GM12878 (cell line): ENCODE data around the gene KLRG1. TPM values are rescaled to one million over a fixed set of nuclear protein-coding genes. Genes with fewer than 3 reads are reported as not detected.
A peak's percentile ranks its signal among the peaks of the same experiment; 100 is the strongest.

ENCODE experiments used
- DPF2 ChIP-seq: fragments of 450-650 bp; IDR thresholded peaks from 2 replicates; pipeline ENCODE4 v1.6.1; 2017; ENCODE audit warnings: mild to moderate bottlenecking
- IRF4 ChIP-seq: IDR thresholded peaks from 2 replicates; pipeline ENCODE4 v1.6.1; 2011; ENCODE audit warnings: low read depth, low read length
- KDM1A ChIP-seq: fragments of 200-600 bp; sonication (generic); IDR thresholded peaks from 2 replicates; pipeline ENCODE4 v1.6.1; 2016; ENCODE audit warnings: borderline replicate concordance
- MEF2B ChIP-seq: fragments of 450-650 bp; IDR thresholded peaks from 2 replicates; pipeline ENCODE4 v1.6.1; 2018; ENCODE audit warnings: mild to moderate bottlenecking, moderate library complexity; ENCODE audit not compliant: partially characterized antibody, poor library complexity, severe bottlenecking
- MTA3 ChIP-seq: IDR thresholded peaks from 2 replicates; pipeline ENCODE4 v1.6.1; 2012; ENCODE audit warnings: low read length, inconsistent platforms, borderline replicate concordance
- NBN ChIP-seq: fragments of 450-650 bp; IDR thresholded peaks from 2 replicates; pipeline ENCODE4 v1.6.1; 2016
- NFIC ChIP-seq: IDR thresholded peaks from 2 replicates; pipeline ENCODE4 v1.6.1; 2012; ENCODE audit warnings: low read depth, mild to moderate bottlenecking, inconsistent platforms, low read length, moderate library complexity
- NFYA ChIP-seq: IDR thresholded peaks from 2 replicates; pipeline ENCODE4 v1.6.1; 2011; ENCODE audit warnings: low read depth, mild to moderate bottlenecking, low read length, improper control_type of control experiment, borderline replicate concordance
- PML ChIP-seq: IDR thresholded peaks from 2 replicates; pipeline ENCODE4 v1.6.1; 2012; ENCODE audit warnings: low read length, inconsistent platforms
- POU2F2 ChIP-seq: IDR thresholded peaks from 3 replicates; pipeline ENCODE4 v1.6.1; 2011; ENCODE audit warnings: low read depth, mild to moderate bottlenecking, low read length, borderline replicate concordance
- SMAD1 ChIP-seq: fragments of 450-650 bp; IDR thresholded peaks from 2 replicates; pipeline ENCODE4 v1.6.1; 2018; ENCODE audit warnings: mild to moderate bottlenecking, low read depth; ENCODE audit not compliant: partially characterized antibody
- SMAD5 ChIP-seq: IDR thresholded peaks from 2 replicates; pipeline ENCODE4 v1.6.1; 2016; ENCODE audit warnings: antibody characterized with exemption, low read depth
- SREBF1 ChIP-seq: IDR thresholded peaks from 2 replicates; pipeline ENCODE4 v1.6.1; 2012; ENCODE audit warnings: mild to moderate bottlenecking, low read length
- SRF ChIP-seq, 2 experiments: IDR thresholded peaks; 2 replicates each; pipeline ENCODE4 v1.6.1; 2011; ENCODE audit warnings: low read depth in 2 of 2, low read length in 2 of 2, mild to moderate bottlenecking in 1 of 2, moderate library complexity in 1 of 2
- TCF3 ChIP-seq: IDR thresholded peaks from 2 replicates; pipeline ENCODE4 v1.6.1; 2012; ENCODE audit warnings: low read depth, mild to moderate bottlenecking, low read length, borderline replicate concordance; ENCODE audit not compliant: insufficient read depth
- YY1 ChIP-seq: IDR thresholded peaks from 2 replicates; pipeline ENCODE4 v1.6.1; 2011; ENCODE audit warnings: low read depth, mild to moderate bottlenecking, low read length
- ZNF217 ChIP-seq: fragments of 450-650 bp; IDR thresholded peaks from 2 replicates; pipeline ENCODE4 v1.6.1; 2017; ENCODE audit warnings: antibody characterized with exemption, mild to moderate bottlenecking
- ZNF24 ChIP-seq: fragments of 450-650 bp; IDR thresholded peaks from 2 replicates; pipeline ENCODE4 v1.6.1; 2017; ENCODE audit warnings: antibody characterized with exemption, mild to moderate bottlenecking
- ZNF622 ChIP-seq: fragments of 450-650 bp; IDR thresholded peaks from 2 replicates; pipeline ENCODE4 v1.6.1; 2017; ENCODE audit warnings: mild to moderate bottlenecking, inconsistent platforms
- ZZZ3 ChIP-seq: IDR thresholded peaks from 2 replicates; pipeline ENCODE4 v1.6.1; 2011; ENCODE audit warnings: low read depth; ENCODE audit not compliant: control insufficient read depth, insufficient read length
- polyA plus RNA-seq, 11 experiments: library from polyadenylated mRNA; depleted of rRNA in 4 of 11; unstranded in 6 of 11; stranded (reverse) in 5 of 11; fragments of >200 nt; fragmentation: Nextera tagmentation in 4 of 11; fragmentation: Illumina TruSeq in 1 of 11; extraction: Ambion mirVana in 4 of 11; extraction: Trizol in 1 of 11; gene quantifications; 1 replicate in 1 of 11; 2 replicates in 10 of 11; pipeline versions ENCODE4 v1.2.1 to v1.2.3, GENCODE V29; 2011 to 2016; ENCODE audit warnings: inconsistent platforms in 2 of 11, missing spikeins in 2 of 11, low read depth in 1 of 11
- total RNA-seq, 4 experiments: library from RNA; depleted of rRNA in 3 of 4; stranded (reverse); fragments of >200 nt in 3 of 4; fragmentation: Illumina TruSeq in 1 of 4; extraction: Trizol in 1 of 4; gene quantifications; 2 replicates each; pipeline versions ENCODE4 v1.2.1 to v1.2.3, GENCODE V29; 2013 to 2021
- TF ChIP-seq, protein P1 (sequence below): IDR thresholded peaks from 2 replicates; pipeline ENCODE4 v1.6.1; 2011; ENCODE audit warnings: borderline replicate concordance, low read depth, mild to moderate bottlenecking, moderate library complexity, low read length; ENCODE audit not compliant: insufficient read depth, poor library complexity, severe bottlenecking
- TF ChIP-seq, protein P2 (sequence below): fragments of 450-650 bp; IDR thresholded peaks from 2 replicates; pipeline ENCODE4 v1.6.1; 2017; ENCODE audit warnings: mild to moderate bottlenecking, low read depth, inconsistent platforms; ENCODE audit not compliant: poor library complexity, severe bottlenecking
- TF ChIP-seq, protein P3 (sequence below): IDR thresholded peaks from 2 replicates; pipeline ENCODE4 v1.6.1; 2012; ENCODE audit warnings: mild to moderate bottlenecking, low read depth, low read length

Gene KLRG1
- total and polyA plus RNA-seq, 10 of the 15 experiments (the other 5 are each of a cell fraction or from before 2014, with no cell fraction given), result 2.3 to 6.5 (median 3.9) TPM

DNA sequence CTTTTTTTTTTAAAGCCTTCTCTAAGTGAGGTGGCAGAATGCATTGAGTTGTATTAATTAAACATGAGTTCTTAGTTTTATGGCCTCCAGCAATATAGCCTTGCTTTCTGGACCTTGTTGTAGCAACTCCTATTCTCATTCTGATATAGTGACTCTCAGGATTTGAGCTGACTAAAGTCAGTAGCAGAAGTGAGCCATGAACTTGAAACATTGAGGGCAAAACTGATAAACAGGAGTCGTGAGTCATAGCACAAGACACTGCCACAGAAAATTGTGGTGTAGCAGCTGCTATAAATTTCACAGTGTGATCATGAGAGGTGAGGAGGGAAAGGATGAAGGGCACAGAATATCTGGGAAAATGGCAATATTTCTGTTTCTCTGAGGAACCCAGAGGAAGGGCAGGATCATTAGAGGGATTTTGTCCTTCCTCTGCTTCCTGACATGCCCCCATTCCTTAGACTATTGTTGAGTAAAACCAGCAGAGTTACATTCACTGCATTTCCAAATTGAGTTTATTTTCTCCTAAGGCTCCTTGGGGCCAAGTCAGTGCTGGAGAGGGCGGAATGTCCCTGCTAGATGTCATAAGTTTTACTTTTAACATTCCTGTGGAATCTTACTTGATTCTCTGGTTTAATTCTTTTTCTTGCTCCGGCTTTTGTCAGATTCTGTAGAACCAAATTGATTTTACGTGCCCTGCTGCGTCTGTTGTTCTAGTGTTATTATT is 7.5 kb downstream of the KLRG1 start (continued):
- TF ChIP-seq, protein P1, sequence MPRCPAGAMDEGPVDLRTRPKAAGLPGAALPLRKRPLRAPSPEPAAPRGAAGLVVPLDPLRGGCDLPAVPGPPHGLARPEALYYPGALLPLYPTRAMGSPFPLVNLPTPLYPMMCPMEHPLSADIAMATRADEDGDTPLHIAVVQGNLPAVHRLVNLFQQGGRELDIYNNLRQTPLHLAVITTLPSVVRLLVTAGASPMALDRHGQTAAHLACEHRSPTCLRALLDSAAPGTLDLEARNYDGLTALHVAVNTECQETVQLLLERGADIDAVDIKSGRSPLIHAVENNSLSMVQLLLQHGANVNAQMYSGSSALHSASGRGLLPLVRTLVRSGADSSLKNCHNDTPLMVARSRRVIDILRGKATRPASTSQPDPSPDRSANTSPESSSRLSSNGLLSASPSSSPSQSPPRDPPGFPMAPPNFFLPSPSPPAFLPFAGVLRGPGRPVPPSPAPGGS, result peak; percentile 91
- TF ChIP-seq YY1 (0 out of 2 replicates have a peak, but pooled peaks have one; percentile 8), KDM1A (no peak), NFIC (peak; percentile 98), SMAD1 (no peak), ZNF622 (no peak), ZZZ3 (no peak), TCF3 (peak; percentile 93), NBN (no peak), SREBF1 (no peak), DPF2 (peak; percentile 98), PML (peak; percentile 58; the same call in 1 of the 2 replicates), MTA3 (peak; percentile 94; the same call in 1 of the 2 replicates), IRF4 (peak; percentile 98), NFYA (no peak), SRF (IDR thresholded peaks at IDR 0.05; ENCODE audit: low read depth in 2 of 2, low read length in 2 of 2) (peak in 1 of 2 experiments; percentile 79; a peak in 2 of 4 replicates), SMAD5 (no peak), ZNF217 (peak; percentile 71; the same call in 1 of the 2 replicates), MEF2B (peak; percentile 60), POU2F2 (peak; percentile 59; the same call in 1 of the 3 replicates), ZNF24 (peak; percentile 67; the same call in 1 of the 2 replicates)
- TF ChIP-seq, protein P2, sequence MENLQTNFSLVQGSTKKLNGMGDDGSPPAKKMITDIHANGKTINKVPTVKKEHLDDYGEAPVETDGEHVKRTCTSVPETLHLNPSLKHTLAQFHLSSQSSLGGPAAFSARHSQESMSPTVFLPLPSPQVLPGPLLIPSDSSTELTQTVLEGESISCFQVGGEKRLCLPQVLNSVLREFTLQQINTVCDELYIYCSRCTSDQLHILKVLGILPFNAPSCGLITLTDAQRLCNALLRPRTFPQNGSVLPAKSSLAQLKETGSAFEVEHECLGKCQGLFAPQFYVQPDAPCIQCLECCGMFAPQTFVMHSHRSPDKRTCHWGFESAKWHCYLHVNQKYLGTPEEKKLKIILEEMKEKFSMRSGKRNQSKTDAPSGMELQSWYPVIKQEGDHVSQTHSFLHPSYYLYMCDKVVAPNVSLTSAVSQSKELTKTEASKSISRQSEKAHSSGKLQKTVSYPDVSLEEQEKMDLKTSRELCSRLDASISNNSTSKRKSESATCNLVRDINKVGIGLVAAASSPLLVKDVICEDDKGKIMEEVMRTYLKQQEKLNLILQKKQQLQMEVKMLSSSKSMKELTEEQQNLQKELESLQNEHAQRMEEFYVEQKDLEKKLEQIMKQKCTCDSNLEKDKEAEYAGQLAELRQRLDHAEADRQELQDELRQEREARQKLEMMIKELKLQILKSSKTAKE, result peak; percentile 82
- TF ChIP-seq, protein P3, sequence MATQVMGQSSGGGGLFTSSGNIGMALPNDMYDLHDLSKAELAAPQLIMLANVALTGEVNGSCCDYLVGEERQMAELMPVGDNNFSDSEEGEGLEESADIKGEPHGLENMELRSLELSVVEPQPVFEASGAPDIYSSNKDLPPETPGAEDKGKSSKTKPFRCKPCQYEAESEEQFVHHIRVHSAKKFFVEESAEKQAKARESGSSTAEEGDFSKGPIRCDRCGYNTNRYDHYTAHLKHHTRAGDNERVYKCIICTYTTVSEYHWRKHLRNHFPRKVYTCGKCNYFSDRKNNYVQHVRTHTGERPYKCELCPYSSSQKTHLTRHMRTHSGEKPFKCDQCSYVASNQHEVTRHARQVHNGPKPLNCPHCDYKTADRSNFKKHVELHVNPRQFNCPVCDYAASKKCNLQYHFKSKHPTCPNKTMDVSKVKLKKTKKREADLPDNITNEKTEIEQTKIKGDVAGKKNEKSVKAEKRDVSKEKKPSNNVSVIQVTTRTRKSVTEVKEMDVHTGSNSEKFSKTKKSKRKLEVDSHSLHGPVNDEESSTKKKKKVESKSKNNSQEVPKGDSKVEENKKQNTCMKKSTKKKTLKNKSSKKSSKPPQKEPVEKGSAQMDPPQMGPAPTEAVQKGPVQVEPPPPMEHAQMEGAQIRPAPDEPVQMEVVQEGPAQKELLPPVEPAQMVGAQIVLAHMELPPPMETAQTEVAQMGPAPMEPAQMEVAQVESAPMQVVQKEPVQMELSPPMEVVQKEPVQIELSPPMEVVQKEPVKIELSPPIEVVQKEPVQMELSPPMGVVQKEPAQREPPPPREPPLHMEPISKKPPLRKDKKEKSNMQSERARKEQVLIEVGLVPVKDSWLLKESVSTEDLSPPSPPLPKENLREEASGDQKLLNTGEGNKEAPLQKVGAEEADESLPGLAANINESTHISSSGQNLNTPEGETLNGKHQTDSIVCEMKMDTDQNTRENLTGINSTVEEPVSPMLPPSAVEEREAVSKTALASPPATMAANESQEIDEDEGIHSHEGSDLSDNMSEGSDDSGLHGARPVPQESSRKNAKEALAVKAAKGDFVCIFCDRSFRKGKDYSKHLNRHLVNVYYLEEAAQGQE, result no peak
